Inflammatory macrophage treated with lipopolysaccharide for 4 hours (primary cell): Measurements from ENCODE around the gene C19orf38.
"Not testable (repeated sequence)": the region's sequence is repeated elsewhere in the genome, so short reads cannot be mapped to it uniquely, and the experiment has no call there.

Experiments used
- DNase-seq: peaks from one replicate; pipeline ENCODE4 v3.0.0-alpha.2; 2020

C19orf38 gene

GRCh38 chr19:10823690-10824089, 24.5 kb upstream of the C19orf38 start:
- DNase-seq: no peak

DNA sequence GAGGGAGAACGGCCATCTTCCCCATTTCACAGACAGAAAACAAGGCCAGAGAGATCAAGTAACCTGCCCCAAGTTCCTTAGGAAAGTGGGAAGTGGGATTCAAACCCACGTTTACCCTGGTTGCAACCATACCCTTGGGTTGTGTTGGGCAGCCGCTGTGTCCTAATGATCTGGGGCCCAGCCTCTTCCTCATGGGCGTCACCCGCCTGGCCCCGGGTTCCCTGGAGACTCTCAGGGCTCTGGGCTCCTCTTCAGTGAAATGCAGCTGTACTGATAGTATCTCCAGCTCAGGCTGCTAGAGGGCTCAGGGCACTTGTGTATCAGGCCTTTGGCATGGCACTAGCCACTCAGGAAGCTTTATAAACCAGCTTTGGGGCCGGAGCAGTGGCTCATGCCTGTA, 22.0 kb upstream of the C19orf38 start:
- DNase-seq: peak; percentile 60

DNA sequence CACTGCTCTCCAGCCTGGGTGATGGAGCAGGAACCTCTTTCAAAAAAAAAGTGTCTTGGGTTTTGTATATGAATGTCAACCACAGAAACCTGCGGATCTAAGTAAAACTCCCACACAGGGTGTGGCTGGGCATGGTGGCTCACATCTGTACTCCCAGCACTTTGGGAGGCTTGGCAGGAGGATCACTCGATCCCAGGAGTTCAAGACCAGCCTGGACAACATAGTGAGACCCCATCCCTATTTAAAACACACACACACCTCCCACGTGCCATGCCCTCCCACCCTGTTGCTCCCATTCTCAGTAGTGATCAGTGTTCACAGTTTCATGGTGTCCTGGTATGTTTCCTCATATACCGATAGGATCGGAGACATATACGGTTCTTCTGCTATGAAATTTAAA, 21.4 kb upstream of the C19orf38 start:
- DNase-seq: no peak

GRCh38 chr19:10828981-10829821, 19.0 kb upstream of the C19orf38 start:
- DNase-seq: no peak

DNA sequence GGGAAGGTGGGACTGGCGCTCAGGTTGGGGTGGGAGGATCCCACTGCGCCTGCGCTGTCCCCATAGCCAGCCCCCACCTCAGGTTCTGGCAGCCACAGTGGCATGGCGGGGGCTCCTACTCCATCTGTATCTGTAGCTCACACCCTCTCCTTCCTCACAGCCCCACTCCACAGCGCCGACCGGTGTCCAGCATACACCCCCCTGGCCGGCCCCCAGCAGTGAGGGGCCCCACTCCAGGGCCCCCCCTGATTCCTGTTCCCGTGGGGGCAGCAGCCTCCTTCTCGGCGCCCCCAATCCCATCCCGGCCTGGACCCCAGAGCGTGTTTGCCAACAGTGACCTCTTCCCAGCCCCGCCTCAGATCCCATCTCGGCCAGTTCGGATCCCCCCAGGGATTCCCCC, 18.2 kb upstream of the C19orf38 start:
- DNase-seq: no peak

GRCh38 chr19:10830370-10830769, 17.8 kb upstream of the C19orf38 start:
- DNase-seq: no peak

GRCh38 chr19:10830931-10831779, 17.1 kb upstream of the C19orf38 start:
- no peak for DNase-seq

DNA sequence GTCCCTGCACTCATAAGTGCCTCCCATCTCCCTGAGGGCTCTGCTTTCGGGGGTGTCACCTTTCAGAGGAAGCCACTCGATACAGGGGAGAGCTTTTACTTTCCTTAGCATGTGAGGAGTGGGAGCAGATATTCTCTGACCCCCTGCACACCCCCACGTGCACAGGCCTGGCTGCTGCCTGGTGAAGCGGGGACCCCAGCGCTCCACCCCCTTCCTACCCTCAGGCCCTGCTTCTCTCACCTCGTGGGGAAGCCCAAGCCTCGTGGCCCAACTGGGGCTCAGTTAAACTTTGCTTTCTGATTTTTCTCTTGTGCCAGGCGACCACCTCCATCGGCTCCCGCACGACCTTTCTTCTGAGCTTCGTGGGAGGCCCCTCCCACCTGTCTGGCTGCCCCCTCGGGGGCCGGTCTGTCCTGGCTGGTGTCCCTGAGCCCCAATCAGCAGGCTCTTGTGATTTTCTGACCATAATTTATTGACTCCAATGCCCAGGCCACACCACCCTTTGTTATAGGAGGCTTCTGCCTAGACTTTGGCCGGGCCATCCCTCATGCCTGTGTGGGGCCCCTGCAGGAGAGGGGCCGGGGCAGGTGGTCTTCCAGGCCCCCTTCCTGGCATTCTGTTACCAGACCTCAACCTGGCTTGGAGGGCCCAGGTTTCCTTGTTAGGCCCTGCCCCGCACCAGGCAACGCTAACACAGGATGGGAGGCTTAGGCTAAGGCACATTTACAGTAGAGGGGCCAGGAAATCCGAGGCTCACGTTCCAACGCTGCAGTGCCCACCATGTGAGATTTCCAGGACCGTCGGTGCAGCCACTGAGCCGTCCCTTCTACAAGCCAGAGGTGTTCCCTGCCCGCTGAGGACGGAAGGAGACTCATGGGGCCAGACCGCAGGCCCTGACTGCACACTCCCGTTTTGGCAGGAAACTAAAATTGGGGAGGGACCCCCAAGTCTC, 16.0 kb upstream of the C19orf38 start:
- DNase-seq: no peak

DNA sequence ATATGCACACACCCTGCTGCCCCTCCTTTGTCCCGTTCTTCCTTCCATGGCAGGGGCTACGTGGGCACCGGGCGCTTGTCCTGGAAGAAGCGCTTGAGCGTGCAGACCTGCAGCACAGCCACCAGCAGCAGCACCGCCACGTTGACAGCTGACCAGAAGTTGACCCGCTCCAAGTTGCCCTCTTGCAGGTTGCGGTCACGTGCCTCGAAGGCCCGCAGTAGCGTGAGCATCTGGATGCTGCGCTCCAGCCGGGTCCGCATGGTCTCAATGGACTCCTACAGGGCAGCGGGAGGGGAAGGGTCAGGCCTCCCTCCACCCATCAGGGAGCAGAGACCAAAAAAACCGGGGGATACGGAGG, 15.3 kb upstream of the C19orf38 start:
- DNase-seq: no peak

GRCh38 chr19:10835089-10835753, 13.0 kb upstream of the C19orf38 start:
- no peak for DNase-seq

DNA sequence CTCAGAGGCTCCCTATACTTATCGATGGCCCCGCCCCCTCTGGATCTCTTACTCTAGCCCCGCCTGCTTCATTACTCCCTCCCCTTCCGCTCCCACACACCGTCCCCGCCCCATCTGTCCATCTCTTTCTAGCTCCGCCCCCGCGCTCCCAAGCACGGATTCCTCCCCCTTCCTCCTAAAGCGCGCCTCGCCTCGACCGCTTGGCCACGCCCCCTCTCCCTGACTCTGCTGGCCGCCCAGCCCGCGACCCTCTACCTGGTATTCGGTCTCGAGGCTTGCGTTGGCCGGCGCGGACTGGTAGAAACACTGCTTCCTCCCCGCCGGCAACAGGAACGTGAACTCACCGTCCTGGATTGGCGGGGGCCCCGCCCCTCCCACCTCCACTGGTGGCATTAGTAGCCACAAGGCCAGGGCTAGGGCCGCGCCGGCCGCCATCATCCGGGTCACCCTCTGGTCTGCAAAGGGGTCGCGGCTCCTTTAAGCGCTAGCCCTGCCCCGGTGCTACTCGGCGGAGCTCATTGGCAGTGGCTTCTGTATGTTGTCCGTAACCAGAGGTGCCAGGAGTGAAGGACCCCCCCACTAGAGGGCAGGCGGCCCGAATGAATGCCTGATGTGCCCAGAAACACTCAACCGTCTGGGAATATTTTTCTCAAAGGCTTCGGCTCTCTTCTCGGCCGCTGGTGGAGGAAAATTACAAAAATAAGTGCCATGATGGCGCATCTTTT, 12.3 kb upstream of the C19orf38 start, which contains the start of gene TMED1:
TMED1 (minus strand) TSS at position 459 of the 725 bp plus-strand sequence; CDS start at position 438, 21 bp downstream.
- DNase-seq: peak; percentile 100

DNA sequence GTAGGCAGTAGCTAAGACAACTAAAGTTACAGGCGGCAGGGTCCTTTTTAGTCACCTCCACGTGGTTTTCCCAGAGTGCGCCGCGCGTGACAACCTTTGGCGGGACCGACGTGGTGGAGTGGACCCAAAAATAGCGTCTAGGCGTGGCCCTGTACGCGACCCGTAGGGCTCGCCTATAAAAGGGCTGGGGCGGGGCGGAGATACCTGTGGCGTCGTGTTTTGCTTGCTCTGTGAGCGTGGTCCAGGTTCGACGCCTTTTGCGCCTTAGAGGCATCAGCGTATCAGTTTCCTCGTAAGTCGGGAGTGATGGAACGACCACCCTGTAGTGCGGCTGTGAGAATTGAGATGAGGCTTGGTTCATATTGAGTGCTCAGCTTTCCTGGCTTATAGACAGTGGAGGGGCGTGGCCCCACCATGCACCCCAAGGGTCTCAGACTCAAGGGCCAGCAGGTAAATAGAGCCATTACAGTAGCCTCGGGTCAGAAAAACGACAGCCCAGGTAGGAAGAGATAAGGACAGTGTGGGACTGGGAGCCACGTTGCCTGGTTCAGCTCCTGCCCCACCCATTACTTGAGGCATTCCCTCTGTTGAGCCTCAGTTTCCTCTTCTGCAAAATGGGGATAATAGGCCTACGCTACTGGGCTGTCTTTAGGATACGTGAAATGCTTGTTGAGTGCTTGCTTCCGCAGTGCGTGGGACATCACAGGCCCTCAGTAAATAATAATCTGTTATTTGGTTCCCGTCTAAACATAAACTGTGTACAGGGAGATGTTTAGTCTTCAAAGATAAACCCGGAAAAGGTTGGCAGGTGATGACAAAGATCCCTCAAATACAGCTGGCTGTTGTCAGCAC, 11.5 kb upstream of the C19orf38 start:
- peak; percentile 86 for DNase-seq

DNA sequence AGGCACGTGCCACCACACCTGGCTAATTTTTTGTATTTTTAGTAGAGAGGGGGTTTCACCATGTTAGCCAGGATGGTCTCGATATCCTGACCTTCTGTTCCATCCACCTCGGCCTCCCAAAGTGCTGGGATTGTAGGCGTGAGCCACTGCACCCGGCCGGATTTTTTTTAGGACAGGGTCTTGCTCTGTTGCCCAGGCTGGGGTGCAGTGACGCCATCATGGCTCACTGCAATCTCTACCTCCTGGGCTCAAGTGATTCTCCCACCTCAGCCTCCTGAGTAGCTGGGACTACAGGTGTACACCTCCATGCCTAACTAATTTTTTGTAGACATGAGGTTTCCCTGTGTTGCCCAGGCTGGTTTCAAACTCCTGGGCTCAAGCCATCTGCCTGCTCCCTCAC, 10.6 kb upstream of the C19orf38 start:
- DNase-seq: not testable (repeated sequence)

DNA sequence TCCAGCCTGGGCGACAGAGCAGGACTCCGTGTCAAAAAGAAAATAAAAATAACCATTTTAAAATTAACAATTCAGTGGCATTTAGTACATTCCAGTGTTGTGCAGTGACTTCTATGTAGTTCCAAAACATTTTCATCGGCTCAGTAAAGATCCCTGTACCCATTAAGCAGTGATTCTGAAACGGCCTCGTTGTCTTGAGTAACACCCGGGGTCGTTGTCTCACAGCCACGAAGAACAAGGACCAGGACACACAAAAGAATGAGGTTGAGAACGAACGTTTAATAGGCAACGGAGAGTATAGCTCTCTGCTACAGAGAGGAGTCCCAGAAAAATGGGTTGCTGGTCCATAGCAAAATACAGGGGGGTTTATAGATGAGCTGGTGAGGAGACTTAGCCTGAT, 9.8 kb upstream of the C19orf38 start:
- no peak for DNase-seq

DNA sequence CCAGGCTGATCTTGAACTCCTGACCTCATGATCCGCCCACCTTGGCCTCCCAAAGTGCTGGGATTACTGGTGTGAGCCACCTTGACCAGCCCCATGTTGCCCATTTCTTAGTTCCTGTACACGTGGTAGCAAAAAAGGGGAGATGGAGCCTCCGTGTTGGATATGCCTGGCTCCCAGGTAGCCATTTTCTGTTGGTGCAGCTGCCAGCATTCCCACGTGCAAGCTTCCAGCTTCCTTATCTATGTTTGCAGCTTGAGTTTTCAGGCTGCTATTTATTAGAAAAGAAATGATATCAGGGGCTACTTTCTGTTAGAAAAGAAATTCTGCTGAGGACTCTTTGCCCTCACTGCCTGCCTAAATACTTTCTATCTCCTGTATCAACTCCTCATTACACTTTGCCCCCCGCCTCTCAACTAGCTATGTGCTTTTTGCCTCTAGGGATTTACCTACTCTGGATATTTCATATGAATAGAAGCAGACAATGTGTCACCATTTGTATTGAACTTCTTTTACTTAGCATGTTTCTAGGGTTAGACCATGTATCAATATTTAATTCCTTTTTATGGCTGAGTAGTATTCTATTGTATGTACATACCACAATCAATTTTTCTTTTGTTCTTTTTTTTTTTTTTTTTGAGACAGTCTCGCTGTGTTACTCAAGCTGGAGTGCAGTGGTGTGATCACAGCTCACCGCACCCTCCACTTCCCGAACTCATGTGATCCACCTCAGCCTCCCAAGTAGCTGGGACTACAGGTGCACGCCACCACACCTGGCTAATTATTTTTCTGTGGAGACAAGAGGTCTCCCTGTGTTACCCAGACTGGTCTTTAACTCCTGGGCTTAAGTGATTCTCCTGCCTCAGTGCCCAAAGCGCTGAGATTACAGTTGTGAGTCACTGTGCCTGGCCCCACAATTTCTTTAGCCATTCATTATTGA, 8.8 kb upstream of the C19orf38 start:
- no peak for DNase-seq

DNA sequence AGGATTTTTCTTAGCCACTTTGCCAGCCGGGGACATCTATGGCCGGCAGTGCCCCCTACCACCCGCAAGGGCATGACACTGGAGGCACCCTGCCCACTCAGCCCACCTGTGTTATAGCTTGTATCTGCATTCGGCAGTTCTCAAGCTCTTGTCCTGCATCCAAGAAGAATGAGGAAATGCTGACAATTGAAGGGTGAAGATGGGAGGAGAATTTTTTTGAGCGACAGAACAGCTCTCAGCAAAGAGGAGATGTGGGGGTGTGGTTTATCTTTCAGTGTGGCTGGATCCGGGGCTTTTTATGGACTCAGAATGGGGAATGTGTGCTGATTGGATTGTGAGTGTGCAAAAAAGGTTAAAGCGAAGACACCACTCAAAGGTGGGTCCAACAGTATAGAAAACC, 5.4 kb upstream of the C19orf38 start:
- no peak for DNase-seq

DNA sequence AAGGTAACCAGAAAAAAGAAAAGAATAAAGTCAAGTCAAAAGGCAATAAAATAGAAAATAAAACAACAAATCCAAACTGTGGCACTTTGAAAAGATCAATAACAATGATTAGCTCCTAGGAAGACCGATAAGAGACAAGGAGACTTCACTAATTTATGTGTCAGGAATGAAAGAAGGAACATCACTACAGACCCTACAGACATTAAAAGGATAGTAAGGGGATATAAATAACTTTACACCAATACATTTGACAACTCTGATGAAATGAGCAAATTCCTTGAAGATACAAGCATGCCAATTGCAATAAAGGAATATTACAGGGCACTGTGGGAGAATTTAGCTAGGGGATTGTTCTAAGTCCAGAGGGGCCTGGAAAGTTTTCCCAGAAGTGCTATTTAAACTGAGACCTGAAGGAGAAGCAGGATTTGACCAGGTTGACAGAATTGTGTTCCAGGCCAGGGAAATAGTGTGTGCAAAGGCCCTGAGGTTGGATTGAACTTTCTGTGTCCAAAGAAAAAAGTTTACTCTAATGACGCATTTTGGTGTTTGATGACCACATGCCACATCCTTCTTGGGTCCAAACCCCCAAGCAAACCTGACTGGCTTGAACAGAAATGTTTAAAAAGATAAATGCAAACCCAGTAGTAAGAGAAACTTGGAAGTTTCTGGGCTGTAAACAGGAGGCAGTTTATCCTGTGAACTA, 1.6 kb upstream of the C19orf38 start:
- DNase-seq: no peak

DNA sequence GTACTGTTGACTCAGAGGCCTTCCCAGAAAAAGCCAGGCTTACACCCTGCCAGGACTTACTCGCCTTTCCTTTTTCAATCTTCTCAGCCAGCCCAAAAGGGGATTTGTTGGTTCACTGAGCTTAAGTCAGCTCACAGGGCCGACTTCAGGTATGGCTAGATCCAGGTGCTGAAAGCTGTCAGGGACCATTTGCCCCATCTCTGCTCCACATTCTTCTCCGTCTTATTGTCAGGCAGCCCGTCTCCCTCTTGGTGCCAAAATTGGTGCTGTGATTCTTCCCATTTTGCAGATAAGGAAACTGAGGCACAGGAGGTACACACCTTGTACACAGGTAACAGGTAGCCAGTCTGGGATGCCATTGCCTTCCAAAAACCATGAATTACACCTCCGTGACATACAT, 2.4 kb downstream of the C19orf38 start:
- DNase-seq: no peak
